ENCODE results near the gene ANO2.

GRCh38 chr12:5718680-5719079 is 226.4 kb downstream of the ANO2 start:
- TF ChIP-seq, protein P1, sequence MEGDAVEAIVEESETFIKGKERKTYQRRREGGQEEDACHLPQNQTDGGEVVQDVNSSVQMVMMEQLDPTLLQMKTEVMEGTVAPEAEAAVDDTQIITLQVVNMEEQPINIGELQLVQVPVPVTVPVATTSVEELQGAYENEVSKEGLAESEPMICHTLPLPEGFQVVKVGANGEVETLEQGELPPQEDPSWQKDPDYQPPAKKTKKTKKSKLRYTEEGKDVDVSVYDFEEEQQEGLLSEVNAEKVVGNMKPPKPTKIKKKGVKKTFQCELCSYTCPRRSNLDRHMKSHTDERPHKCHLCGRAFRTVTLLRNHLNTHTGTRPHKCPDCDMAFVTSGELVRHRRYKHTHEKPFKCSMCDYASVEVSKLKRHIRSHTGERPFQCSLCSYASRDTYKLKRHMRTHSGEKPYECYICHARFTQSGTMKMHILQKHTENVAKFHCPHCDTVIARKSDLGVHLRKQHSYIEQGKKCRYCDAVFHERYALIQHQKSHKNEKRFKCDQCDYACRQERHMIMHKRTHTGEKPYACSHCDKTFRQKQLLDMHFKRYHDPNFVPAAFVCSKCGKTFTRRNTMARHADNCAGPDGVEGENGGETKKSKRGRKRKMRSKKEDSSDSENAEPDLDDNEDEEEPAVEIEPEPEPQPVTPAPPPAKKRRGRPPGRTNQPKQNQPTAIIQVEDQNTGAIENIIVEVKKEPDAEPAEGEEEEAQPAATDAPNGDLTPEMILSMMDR (IDR thresholded peaks at IDR 0.05; ENCODE audit: low read depth, low read length, missing input control), result no peak
- TF ChIP-seq, protein P2, sequence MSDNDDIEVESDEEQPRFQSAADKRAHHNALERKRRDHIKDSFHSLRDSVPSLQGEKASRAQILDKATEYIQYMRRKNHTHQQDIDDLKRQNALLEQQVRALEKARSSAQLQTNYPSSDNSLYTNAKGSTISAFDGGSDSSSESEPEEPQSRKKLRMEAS (IDR thresholded peaks at IDR 0.05), result no peak

All from liver (tissue), 2 donors.